Activated CD4-positive, alpha-beta T cell treated with anti-CD3 and anti-CD28 coated beads, Interleukin-2, Interleukin-6, amounts not matched to agents 100 ng/mL and 50 ng/mL, durations not matched to agents 16 hours and 8 hours (primary cell): ENCODE measurements around the gene LRRC75A.
"Not testable (repeated sequence)": the region's sequence is repeated elsewhere in the genome, so short reads cannot be mapped to it uniquely, and the experiment has no call there.

Experiments
- DNase-seq: peaks from one replicate; pipeline ENCODE4 v3.0.0-alpha.2; 2020

The LRRC75A gene

DNA sequence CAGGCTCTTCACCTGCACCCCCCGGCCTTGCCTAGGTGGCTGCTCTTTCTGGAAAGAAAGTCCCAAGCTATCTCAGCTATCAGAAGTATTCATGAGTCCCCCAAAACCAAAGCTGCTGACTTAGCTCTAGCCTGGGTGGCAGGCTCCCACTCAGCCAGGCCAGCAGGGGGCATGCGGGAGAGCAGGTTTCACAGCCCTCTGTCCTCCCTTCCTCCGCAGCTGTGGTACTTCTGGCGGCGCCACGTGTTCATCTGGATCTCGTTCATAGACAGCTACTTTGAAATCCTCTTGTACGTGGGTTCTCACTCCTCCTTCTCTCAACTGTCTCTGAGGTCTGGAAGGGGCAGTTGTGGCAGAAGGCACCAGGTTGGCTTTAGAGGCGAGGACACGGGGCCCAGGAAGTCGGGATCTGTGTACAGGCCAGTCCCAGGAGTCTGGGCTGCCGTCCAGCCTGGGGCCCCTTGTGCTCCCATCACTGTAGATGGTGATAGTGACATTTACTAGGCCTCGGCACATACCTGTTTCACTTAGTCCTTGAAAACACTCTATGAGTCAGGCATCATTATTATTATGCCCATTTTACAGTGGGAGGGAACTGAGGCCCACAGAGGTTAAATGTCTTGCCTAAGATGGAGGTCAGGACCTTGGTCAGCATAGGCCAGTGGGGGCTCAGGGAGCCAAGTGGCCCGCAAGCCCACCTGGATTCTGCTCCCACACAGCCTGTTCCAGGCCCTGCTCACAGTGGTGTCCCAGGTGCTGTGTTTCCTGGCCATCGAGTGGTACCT lies 63.7 kb downstream of the LRRC75A start:
- peak; percentile 61 for DNase-seq

DNA sequence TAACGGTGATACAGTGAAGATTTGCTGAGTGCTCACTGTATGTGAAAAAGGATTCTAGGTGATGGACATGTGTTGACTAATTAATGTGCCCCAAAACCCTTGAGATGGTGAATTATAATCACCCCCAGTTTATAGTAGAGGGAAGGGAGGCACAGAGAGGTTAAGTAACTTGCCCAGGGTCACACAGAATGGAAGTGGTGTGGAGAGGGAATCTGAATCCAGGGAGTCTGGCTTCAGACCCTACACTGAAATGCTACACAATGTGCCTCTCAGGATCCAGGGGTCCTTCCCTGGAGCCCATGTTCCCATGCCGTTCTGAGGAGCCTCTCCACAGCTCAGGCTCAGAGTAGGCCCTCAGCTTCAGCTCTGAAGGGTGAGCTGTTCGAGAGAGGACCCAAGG lies 65.0 kb downstream of the LRRC75A start:
- no peak for DNase-seq

DNA sequence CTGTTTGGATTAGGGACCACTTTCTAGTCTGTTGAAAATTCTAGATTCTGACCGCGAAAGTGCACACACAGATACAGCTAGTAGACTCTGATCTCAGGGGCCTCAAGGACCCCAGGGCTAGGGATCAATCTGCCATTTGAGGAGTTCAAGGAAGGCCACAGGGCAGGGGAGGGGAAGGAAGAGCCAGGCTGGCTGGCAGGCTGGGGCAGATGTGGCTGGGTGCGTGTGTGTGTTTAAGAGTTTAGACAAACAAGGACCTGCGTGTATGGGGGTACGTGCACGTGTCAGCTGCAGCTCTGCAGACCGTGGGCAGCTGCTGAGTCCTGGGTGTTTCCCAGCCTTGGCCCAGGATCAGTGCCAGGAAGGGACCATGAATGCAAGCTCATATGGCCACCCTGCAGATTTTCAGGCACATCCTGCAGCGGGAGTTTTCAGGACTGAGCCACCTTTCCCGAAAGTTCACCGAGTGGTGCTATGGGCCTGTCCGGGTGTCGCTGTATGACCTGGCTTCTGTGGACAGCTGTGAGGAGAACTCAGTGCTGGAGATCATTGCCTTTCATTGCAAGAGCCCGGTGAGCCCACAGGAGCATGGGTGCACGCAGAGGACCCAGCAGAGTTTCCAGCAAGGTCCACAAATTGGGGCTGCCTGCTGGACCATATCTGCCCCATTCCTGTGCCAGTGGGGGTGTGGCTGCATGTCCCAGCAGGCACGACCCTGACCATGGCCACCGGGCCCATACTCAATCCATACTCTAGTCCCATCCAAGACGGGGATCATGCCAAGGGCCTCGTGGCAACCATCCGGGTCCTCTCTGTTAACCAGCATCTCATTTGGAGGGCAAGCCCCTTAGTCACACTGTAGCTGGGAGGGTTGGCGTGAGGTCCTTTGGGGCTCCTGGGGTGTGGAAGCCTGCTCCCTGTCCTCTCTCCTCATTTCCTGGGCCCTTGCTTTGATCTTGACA lies 66.0 kb downstream of the LRRC75A start:
- DNase-seq: no peak

DNA sequence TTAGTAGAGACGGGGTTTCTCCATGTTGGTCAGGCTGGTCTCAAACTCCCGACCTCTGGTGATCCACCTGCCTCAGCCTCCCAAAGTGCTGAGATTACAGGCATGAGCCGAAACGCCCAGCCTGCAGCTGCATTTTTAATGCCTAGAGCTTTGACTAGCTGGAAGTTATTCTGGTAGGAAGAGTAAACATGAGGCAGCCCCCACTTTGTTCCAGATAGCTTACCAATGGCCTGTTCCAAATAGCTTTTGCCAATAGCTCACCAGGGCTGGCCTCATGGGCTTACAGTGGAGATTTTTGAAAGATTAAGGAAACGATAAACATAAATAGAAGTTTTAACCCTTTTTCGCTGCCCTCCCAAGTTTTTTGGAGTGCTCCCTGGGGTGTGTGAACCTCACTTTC lies 66.8 kb downstream of the LRRC75A start:
- DNase-seq: no peak

DNA sequence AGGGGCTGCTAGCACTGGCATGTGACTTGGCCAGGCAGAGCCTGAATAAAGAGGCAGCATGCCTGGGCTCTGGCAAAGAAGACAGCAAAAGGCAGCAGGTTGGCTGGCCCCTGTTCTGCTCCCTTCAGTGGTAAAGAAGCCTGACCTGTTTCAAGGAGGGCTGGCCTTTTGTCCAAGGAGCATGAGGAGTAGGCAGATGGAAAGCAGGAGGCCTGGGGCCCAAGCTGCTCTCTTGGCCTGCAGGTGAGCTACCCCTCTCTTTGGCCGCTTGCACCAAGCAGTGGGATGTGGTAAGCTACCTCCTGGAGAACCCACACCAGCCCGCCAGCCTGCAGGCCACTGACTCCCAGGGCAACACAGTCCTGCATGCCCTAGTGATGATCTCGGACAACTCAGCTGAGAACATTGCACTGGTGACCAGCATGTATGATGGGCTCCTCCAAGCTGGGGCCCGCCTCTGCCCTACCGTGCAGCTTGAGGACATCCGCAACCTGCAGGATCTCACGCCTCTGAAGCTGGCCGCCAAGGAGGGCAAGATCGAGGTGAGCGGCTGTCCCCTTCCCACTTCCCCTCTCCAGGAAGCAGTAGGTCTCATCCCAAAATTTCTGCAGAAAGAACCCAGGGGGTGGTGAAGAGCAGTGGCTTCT lies 68.6 kb downstream of the LRRC75A start:
- no peak for DNase-seq

DNA sequence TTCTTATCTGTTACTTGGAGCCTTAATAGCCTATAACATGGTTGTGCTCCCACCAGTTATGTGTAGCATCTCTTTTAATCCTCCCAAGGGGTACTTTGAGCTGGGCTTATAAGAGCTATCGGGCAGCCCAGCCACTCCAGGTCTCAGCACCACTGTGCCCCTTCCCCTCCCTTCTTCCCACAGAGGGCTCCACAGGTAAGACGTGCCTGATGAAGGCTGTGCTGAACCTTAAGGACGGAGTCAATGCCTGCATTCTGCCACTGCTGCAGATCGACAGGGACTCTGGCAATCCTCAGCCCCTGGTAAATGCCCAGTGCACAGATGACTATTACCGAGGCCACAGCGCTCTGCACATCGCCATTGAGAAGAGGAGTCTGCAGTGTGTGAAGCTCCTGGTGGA lies 69.6 kb downstream of the LRRC75A start:
- DNase-seq: no peak

DNA sequence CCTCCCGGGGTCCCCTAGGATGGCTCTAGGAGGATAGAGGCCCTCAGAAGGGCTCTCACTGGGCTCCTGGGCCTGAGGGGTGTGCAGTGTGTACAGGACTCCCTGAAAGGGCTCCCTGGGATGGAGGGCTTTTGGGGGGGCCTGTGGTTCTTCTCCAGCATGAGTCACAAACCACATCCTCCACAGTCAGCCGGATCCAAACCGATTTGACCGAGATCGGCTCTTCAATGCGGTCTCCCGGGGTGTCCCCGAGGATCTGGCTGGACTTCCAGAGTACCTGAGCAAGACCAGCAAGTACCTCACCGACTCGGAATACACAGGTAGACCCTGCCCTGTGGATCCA lies 72.1 kb downstream of the LRRC75A start:
- DNase-seq: peak; percentile 81

DNA sequence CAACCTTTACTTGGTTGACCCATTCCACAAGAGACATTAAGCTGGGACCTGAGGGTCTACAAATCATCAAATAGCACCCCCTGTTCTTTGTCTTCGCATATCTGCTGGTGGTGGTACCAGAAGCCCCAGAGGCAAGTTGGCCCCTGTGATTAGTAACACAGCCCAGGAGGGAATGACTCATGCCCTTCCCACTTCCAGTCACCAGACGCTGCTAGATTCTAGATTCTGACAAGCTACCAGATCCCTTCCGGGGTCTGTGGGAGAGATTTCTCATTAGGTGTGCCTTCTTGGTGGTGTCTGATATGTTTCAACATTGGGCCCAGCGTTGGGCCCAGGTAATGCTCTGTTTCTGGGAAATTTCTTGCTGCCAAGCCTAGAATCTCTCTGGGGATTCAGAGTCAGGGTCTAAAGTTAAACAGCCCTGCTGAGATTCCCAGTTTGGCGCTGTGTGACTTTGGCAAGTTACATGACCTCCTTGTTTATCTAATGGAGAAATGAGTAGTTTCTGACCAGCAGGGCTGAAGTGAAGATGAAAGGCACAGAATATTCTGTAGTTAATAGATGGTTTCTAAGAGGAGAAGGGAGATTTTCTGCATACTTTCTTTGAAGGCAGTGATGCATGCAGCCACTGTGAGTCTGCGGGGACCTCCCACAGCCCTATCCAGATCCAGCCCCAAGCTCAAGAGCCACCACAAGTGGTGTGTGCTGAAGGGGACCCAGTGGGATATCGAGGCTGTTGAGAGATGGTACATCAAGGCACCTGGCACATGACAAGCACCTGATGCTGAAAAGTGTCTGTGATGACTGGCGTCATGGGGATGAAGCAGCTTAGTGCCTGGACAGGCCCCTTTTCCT lies 72.7 kb downstream of the LRRC75A start:
- peak; percentile 93 for DNase-seq

DNA sequence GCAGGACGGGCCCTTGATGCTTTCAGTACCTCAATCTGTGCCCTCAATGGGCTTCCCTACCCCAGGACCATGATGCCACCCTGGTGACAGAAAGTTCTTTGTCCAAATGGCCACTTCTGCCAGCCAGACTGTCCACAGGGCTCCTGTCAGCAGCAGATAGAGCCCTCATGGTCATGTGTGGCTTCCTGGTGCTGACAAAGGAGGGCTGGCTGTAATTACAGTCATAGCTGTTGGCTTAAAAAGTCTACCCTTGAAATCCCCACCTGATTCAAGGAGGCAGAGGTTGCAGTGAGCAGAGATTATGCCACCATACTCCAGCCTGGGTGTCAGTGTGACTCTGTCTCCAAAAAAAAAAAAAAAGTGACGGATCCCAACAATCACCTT lies 73.3 kb downstream of the LRRC75A start:
- DNase-seq: peak; percentile 57

DNA sequence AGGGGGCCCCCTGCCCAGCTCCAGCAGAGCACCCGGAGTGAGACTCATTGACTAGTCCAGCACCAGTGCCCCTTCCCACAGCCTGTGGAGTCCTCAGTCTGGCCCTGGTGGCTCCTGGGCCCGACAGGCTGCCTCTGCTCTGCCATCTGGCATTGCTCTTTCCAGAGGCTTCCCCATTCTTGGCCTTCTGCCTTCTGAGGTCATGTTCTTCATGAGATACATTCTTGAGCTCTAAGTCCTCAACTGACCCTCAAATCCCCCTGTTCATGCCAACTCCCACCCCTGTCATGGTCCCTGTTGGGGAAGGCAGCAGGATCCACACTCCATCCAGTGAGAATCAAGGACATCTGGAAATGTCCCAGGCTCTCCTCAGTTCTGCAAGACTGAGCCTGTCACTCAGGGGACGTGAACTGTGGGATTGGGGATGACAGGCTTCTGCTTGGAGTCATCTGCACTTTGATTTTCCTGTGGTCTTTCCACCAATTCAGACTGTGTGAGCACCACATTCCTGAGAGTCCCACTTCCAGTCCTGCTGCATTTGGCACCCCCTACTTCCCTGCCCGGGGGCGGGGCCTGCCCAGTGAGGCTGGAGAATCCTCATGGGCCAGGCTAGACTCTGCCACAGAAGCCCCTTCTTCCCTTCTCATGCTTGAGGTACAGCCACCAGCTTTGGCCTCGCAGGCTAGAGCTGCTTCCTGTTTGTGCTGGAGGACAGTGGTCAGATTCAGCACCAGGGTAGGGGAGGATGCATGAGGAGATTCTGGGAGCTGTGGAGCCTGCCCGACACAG lies 73.9 kb downstream of the LRRC75A start:
- DNase-seq: no peak

DNA sequence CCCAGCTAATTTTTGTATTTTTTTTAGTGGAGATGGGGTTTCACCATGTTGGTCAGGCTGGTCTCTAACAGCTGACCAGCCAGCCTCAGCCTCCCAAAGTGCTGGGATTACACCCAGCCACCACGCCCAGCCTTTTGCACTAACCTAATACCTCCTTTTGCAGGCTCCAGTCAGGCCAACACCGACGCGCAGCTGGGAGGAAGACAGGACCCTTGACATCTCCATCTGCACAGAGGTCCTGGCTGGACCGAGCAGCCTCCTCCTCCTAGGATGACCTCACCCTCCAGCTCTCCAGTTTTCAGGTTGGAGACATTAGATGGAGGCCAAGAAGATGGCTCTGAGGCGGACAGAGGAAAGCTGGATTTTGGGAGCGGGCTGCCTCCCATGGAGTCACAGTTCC lies 74.6 kb downstream of the LRRC75A start:
- no peak for DNase-seq

DNA sequence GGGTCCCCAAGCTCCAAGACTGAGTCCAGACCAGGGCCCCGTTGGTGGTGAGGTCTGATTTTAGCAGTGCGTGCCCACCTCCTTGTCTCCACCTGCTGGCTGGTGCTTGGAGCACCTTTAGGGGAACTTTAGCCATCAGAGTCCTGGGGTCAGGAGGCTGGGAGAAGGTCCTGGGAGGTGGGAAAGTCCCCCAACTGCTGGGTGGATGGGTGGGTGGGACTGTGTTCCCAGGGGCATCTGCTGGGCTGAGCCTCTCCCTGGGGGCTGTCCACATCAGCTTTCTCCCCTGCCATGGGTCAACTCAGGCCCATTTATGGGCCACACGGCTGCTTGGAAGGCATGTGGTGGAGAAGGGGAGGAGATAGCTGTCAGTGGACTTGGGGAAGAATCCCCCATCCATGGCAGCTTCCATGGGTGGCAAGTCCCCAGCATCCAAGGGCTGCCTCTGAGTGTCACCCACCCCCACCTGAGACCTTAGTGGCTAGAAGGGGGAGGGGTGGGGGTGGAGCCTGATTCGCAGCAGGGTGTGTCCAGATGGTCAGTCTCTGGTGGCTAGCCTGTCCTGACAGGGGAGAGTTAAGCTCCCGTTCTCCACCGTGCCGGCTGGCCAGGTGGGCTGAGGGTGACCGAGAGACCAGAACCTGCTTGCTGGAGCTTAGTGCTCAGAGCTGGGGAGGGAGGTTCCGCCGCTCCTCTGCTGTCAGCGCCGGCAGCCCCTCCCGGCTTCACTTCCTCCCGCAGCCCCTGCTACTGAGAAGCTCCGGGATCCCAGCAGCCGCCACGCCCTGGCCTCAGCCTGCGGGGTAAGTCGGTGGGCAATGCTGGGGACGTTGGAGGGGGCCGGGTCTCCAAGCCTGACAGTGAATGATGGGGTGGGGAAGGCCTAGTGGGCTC lies 76.7 kb downstream of the LRRC75A start, which contains the start of gene TRPV2:
Gene TRPV2, plus strand, starts transcription at position 541 of the 894 bp plus-strand sequence. CDS start 2,098 bp downstream, outside the sequence.
- DNase-seq: peak; percentile 64

DNA sequence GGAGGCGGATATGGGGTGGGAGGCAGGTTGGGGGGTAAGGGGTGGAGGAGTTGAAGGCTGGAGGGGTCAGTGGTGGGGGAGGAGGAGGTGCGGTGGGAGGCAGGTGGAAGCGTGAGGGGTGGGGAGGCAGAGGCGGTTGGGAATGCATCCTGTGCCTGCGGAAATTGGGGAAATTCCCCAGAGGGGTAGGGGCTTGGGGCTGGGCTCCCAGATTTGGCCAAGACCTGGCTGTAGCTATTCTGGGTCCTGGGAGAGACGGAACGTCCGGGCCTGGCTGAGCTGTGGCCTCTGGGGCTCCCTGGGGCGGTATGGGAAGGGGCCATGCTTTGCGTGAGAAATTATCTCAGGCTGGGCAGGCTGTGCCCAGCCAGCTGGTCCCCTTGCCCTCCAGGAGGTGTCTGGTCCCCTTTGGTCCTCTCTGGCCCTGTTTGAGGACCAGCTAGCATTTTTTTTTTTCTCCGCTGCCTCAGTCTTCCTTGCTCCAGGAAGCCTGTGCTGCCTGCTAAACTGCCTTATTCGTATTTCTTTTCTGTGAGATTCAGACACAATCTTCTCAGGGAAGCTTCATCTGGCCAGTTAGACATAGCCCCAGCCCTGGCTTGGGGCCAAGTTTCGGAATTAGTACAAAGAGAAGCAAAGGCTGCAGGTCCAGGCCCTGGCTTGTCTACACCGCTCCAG lies 83.9 kb downstream of the LRRC75A start:
- DNase-seq: peak; percentile 19

DNA sequence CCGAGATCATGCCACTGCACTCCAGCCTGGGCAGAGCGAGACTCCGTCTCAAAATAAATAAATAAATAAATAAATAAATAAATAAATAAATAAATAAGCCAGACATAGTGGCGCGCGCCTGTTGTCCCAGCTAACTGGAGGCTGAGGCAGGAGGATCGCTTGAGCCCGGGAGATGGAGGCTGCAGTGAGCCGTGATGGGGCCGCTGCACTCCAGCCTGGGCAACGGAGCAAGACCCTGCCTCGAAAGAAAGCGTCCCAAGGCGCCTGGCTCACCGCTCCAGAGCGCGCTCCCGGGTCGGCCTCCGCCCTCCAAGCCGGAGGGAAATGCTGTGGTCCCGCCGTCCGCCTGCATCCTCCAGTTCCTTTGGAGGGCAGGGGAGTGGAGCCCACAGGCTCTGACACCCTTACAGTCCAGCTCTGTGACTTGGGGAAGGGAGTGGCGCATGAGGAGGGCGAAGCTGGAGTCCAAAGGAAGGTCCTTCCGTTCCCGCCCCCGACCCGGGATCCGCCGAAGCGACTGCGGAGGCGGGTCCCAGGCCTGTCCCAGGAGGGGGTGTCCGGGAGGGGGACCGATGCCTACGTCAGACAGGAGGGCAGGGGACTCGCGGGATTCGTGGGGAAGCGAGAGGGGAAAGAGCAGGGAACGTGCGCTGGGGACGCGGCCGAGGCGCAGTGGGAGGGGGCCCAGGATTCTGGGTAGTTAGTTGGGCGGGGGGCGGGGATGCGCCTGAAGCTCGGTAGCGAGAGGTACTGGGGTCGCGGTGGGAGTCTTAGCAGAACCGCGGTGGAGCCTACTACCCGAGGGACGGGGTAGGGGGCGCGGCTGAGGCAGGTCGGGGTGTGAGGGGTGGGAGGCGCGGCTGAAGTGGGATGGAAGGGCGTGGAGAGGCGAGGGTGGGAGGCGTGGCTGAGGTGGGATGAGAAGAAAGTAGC lies 85.0 kb downstream of the LRRC75A start:
- no peak for DNase-seq

DNA sequence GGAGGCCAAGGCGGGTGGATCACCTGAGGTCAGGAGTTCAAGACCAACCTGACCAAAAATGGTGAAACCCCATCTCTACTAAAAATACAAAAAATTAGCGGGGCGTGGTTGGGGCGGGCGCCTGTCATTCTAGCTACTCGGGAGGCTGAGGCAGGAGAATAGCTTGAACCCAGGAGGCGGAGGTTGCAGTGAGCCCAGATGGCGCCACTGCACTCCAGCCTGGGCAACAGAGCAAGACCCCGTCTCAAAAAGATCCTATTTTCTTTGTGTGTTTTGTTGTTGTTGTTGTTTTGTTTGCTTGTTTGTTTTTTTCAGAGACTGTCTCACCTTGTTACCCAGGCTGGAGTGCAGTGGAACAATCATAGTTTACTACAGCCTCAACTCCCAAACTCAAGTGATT lies 88.1 kb downstream of the LRRC75A start:
- not testable (repeated sequence) for DNase-seq

DNA sequence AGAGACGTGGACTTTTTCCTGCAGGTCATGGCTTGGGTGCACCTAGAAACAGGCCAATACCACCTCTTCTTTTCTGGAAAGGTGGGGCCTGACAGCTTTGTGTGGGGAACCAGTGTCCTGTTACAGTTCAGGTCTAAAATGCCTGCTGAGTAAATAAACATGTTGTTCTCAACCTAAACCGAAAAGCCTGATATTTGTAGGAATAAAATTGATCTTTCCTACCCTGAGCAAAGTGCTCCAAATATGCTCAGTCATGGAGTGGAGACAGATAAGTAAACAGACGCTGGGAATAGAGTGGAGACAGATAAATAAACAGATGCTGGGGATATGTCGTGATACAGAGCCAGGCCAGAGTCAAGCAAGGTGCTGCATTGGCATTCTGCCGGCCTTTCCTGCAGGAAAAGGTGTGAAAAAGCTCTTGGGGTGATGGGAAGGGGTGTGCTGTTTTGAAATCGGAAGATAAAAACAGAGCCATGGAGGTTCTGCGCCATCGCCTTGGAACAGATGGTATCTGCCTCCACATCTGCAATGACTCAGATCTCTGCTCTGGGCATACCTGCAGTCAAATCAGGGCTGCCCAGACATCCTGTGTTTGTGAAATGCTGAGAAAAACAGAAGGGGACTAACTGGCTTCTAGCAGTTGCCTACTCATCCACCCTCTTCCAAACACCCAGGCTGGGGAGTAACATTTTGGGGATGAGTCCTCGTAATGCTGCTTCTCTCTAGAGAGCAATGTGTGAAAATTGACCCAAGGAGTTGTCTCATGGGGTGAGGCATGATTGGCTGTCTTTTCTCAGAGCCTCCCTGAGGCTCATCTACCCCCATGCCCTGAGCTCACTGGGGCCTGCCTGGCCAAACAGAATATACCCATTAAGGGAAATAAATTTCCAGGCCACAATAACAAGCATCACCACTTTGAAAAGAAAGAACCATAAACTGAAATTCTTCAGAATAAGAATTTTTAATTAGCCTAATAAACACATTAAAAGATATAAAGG lies 93.4 kb downstream of the LRRC75A start:
- peak; percentile 77 for DNase-seq

DNA sequence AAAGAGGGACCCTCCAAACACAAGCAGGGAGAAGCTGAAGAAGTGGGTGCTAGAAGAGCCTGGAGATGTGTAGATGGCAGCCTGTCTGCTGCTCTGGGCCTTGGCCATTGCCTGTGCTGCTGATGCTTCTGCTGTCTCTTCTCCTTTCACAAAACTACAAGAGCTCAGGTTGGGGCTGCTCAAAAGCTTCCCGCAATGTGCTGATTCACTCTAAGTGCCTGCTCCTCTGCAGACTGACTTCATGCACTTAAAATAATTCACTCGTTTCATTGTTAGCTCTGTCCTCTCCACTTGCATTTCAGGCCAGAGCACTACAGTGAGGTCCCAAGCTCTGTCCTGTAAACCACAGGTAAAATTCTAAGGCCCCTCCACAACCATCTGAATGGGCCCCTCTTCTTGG lies 95.3 kb downstream of the LRRC75A start:
- DNase-seq: not testable (repeated sequence)
